HG02870 (cell line): ENCODE results near the gene RASSF1.

Source experiments
- ATAC-seq: cut with Tn5 transposase; IDR thresholded peaks from one replicate; pipeline ENCODE4 v1.9.1; 2021; ENCODE audit warnings: mild to moderate bottlenecking, moderate library complexity; ENCODE audit not compliant: unreplicated experiment

RASSF1 gene

GRCh38 chr3:50345008-50345407, 4.4 kb upstream of the RASSF1 start:
- ATAC-seq = no peak

- no peak for ATAC-seq
These were observed 2.4 kb upstream of the RASSF1 start for GRCh38 chr3:50342813-50343633.

- no peak for ATAC-seq
These were observed 1.5 kb upstream of the RASSF1 start for GRCh38 chr3:50341996-50342650.

- no peak for ATAC-seq
These were observed 901 bp upstream of the RASSF1 start for GRCh38 chr3:50341537-50341936.

- ATAC-seq = no peak
These were observed 539 bp downstream of the RASSF1 start for GRCh38 chr3:50340147-50340447.

- no peak for ATAC-seq
These were observed 1.0 kb downstream of the RASSF1 start for GRCh38 chr3:50339485-50340146.

- no peak for ATAC-seq
These were observed 1.7 kb downstream of the RASSF1 start for GRCh38 chr3:50338965-50339364.

- ATAC-seq = peak; percentile 72
These were observed 3.3 kb downstream of the RASSF1 start for GRCh38 chr3:50337175-50337861.

GRCh38 chr3:50336452-50337174, 4.0 kb downstream of the RASSF1 start:
- peak; percentile 20 for ATAC-seq

GRCh38 chr3:50334339-50335075, 6.1 kb downstream of the RASSF1 start:
- no peak for ATAC-seq

- no peak for ATAC-seq
These were observed 6.8 kb downstream of the RASSF1 start for GRCh38 chr3:50333744-50334328.

GRCh38 chr3:50331364-50331907, 9.2 kb downstream of the RASSF1 start:
- ATAC-seq = no peak

GRCh38 chr3:50330330-50330729, 10.3 kb downstream of the RASSF1 start:
- no peak for ATAC-seq

- ATAC-seq = peak; percentile 82
These were observed 12.5 kb downstream of the RASSF1 start, which contains the start of gene TUSC2 for GRCh38 chr3:50327943-50328691. TSS of gene TUSC2 (minus strand) at chr3:50328223. CDS start at chr3:50328099, 124 bp downstream.

- no peak for ATAC-seq
These were observed 13.5 kb downstream of the RASSF1 start for GRCh38 chr3:50327129-50327528.

GRCh38 chr3:50326182-50326541, 14.5 kb downstream of the RASSF1 start:
- ATAC-seq = no peak

- ATAC-seq = no peak
These were observed 15.0 kb downstream of the RASSF1 start for GRCh38 chr3:50325497-50326181.

- ATAC-seq = no peak
These were observed 15.5 kb downstream of the RASSF1 start for GRCh38 chr3:50325113-50325480.
